KOPT-K1 (cell line): Measurements from ENCODE around the gene CAMKV.

Experiments
- H3K27ac ChIP-seq: fragments of 200-600 bp; sonication (generic); 2 replicates; pipeline ENCODE4 v1.5.1; 2016; ENCODE audit warnings: antibody characterized with exemption, mild to moderate bottlenecking, low read depth, low read length; ENCODE audit not compliant: poor library complexity, severe bottlenecking
- H3K36me3 ChIP-seq: fragments of 200-600 bp; sonication (generic); 2 replicates; pipeline ENCODE4 v1.5.1; 2017; ENCODE audit warnings: antibody characterized with exemption, mild to moderate bottlenecking, low read length, moderate library complexity; ENCODE audit not compliant: insufficient read depth
- H3K9me3 ChIP-seq: fragments of 200-600 bp; sonication (generic); 2 replicates; pipeline ENCODE4 v1.5.1; 2017; ENCODE audit warnings: antibody characterized with exemption, low read length, mild to moderate bottlenecking; ENCODE audit not compliant: insufficient read depth, poor library complexity, severe bottlenecking

CAMKV gene

DNA sequence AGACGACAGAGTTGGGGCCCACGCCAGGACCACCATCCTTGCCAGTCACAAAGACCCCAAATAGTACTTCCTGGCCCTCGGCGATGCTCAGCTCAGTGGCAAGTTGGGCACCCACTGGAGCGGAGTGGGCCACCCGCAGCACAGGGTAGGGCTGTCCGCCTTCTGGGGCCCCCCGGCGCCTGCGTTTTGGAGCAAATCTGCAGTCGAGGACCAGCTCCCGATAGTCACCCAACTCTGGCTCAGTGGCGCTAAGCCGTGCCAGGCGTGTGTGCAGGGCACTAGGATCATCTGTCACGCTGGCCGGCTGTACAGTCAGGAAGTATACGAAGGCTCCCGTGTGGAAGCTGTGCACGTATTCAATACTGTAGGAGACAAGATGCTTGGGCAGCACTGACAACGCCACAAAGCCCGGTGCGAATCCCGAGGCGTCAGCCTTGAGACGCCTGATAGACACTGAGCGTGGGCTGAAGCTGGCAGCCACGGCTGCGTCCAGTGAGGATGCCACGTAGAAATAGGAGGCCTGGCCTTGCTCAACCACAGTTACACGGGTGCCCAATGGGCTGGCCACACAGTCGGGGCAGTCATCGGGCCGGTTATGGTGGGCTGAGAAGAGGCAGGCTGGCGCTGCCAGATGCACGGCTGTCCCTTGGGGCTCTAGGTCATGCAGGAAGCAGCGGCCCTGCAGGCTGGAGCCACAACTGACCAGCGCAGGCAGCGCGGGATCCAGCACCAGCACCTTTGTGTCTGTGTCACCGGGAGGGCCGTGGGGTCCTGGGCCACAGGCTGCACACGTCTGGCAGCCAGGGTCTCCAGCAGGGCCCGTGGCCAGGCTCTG lies 33.0 kb upstream of the CAMKV start:
- H3K9me3 ChIP-seq: no peaks in the 10 kb centered on the region
- H3K36me3 ChIP-seq: no peaks in the 10 kb centered on the region; the same call in 1 of the 2 replicates
- peak overlapping the region; percentile 29 for H3K27ac ChIP-seq

DNA sequence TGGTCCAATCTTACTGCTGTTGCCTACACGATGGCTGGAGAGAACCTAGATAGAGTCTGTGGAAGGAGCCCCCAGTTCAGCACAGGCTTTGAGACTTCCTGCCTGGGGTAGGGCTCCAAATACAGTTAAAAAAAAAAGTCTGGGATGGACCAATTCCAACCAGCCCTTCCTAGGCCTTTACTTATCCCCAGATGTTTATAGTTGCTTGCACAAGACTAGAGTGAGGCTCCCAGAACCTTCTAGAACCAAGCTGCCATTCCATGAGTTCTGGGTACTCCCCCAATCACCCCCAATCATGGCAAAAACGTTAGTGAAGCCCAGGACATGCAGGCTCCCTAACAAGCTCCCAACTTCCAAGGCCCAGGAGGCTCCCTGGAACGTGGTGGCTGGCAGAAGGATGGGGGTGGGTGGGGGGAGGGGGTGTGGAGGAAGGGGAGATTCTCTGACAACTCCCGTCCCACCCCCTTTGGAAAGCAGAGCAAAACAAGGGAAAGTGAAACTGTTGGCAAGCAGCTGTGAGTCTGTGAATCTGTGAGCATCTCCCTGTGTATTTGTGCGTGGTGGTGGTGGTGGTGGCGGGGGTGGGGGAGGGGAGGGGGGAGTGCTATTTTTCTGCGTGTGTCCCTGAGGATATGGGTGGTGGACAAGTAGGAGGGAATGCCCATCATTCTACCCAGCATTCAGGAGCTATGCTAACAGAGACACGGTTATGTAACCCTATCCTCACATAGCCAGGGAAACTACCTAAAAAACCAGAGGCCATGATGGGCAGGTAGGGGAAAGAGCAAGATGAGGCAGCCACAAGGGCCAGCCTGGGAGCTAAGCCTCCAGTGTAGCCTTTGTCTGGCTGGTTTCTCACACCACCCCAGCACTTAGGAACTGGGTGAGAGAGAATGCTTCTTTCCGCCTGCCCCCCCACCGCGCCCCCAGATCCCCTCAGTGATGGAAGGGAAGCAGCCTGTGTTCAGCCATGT lies 31.9 kb upstream of the CAMKV start:
- peak overlapping the region; percentile 32 for H3K27ac ChIP-seq
- no peaks in the 10 kb centered on the region for H3K36me3 ChIP-seq
- H3K9me3 ChIP-seq: no peaks in the 10 kb centered on the region

DNA sequence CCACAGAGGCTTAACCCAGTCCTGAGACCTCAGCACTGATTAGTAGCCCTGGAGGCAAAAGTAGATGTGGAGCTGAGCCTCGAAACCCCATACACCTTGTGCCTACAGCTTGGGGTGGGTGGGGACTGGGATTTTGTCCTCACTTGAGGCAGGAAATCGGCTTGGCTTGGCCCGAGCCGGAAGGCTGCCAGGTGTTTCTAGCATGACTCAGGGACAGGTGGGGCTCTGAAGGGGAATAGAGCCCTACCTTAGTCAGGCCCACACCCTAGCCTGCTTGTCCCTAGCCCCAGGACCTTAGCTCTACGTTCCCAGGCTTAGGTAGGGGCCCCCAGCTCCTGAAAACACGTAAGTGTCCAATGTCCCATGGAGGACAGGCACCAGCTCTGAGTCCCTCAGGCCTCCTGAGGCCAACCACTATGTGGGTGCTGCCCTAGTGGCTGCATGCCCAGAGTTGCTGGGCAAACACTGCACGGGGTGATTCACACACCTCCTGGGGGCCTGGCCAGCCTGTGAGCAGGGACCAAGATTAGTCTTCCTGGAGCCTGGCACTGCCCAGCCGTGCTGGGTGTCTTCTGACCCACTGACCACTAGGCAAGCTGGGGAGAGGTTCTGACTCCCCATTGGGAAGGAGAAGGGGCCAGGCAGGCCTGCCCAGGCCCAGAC lies 30.9 kb upstream of the CAMKV start:
- H3K36me3 ChIP-seq: no peaks in the 10 kb centered on the region
- no peaks in the 10 kb centered on the region for H3K9me3 ChIP-seq
- no peak overlapping the region for H3K27ac ChIP-seq

DNA sequence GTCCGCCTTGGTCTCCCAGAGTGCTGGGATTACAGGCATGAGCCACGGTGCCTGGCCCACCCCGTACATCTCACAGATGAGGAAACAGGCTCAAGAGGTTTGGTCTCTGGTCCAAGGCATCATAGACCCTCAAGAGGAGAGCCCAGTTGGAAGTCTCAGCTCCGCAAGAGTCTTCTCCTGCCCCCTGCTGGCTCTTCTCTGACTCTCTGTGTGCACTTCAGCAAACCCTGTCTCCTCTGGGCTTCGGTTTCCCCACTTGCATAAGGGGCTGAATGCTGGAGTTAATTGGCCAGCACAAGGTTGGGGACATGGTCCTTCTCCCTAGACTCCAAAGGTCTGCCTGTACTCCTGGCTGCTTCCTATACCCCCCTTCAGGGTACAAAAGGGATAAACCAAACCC lies 30.1 kb upstream of the CAMKV start:
- no peaks in the 10 kb centered on the region for H3K36me3 ChIP-seq
- H3K27ac ChIP-seq: no peak overlapping the region
- no peaks in the 10 kb centered on the region for H3K9me3 ChIP-seq

DNA sequence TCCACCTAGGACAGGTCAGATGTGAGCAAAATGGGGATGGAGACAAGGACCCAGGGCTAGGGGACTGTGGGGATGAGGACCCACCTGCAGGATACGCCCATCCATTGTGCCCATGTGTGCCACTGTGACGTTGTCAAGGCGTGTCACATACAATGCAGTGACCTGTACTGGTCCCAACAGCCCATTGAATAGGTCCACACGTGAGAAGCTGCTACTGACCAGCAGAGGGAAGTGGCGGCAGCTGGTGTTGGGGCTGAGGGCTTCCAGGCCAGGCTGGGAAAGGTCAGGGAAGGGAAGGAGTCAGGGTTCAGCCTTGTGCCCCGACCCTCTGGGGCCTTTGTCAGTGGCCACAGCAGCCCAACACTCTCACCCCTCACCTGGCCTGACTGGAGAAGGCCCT lies 29.3 kb upstream of the CAMKV start:
- no peaks in the 10 kb centered on the region for H3K9me3 ChIP-seq
- H3K36me3 ChIP-seq: no peaks in the 10 kb centered on the region
- no peak overlapping the region for H3K27ac ChIP-seq

DNA sequence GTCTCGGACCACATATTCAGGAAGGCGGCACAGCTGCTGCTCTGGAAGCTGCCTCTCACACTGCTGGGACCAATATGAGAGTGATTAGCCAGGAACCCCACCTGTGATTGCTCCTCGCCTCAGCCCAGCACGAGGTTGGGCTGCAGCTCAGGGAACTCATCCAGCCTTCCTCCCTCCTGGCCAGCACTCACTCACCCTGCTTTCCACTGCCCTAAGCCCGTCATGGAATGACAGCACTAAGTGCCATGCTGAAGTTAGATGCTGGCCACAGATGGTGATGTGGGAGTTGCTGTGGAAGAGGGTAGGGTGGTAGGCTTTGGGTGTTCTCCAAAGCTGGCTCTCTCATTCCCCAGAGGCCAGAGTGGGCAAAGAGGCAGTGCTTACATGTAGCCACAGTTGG lies 26.6 kb upstream of the CAMKV start:
- Histone ChIP-seq H3K27ac (no peak overlapping the region), H3K9me3 (no peaks in the 10 kb centered on the region), H3K36me3 (no peaks in the 10 kb centered on the region)

DNA sequence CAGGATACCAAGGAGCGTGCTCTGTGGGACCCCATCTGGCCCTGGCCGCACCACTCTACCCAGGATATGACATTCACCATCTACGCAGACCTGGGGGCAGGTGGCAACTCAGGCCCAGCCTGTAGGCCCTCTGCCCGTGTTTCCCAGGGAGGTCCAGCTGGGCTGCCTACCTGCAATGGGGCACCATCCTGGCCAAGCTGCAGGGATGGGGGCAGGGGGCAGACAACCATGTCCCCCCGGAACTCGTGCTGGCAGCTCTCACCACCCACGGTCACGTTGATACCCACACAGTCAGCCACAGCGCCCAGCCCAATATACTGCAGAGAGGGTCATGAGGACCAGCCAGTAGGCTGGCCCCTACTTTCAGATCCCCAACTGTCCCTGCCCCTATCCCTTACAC lies 26.1 kb upstream of the CAMKV start:
- Histone ChIP-seq H3K27ac (no peak overlapping the region), H3K9me3 (no peaks in the 10 kb centered on the region), H3K36me3 (no peaks in the 10 kb centered on the region)

DNA sequence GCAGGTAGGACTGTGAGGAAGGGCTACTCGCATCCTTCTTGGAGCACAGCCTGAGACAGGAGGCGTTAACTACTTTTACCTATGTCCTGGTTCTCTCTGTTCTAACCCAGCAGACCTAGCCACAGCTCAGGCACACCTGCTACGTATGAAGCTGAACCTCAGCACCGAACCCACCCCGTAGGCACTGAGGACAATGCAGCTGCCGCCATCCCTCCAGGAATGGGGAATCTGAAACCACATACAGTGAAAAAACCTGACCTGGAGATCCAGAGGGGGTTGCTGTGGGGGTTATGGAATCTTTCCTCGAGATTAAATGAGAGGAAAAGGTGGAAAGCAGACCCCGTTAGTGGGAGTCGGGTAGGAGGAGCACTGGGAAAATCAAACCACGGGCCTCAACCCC lies 19.6 kb upstream of the CAMKV start:
- Histone ChIP-seq H3K36me3 (no peaks in the 10 kb centered on the region), H3K27ac (no peak overlapping the region), H3K9me3 (no peaks in the 10 kb centered on the region)

DNA sequence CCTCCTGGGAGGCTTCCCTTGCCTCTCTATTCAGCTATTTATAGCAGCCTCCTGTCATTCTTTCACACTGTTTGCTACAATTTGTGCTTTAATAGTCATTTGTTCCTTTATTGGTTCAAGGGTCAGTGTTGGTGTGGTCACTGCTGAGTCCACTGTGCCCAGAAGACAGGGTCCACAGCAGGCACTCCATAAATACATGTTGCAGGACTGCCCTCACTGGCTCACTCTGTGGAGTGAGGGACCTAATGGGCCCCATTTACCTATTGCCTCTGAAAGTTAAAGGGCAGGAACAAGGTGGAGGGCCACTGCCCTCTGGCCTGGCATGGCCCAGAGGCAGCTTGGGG lies 17.2 kb upstream of the CAMKV start:
- Histone ChIP-seq H3K9me3 (no peaks in the 10 kb centered on the region), H3K27ac (no peak overlapping the region), H3K36me3 (no peaks in the 10 kb centered on the region)

DNA sequence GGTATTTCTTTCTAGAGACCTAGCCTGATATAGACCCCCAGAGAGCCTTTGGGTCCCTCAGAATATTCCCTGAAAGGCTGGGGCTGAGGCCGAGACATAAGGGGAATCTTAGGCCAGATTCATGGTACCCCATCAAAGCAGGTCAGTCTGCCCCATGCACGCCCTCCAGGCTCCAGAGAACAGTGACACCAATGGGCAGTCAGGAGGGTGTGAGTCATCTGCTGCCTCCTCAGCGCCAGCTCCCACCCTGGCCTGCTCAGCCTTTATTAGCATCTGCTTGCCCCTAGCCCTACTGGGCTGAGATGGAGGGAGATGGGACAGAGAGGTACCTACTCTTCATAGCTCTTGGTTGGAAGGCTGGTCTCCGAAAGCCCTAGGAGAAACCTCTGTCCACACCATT lies 14.3 kb upstream of the CAMKV start:
- Histone ChIP-seq H3K27ac (no peak overlapping the region), H3K36me3 (no peaks in the 10 kb centered on the region)

DNA sequence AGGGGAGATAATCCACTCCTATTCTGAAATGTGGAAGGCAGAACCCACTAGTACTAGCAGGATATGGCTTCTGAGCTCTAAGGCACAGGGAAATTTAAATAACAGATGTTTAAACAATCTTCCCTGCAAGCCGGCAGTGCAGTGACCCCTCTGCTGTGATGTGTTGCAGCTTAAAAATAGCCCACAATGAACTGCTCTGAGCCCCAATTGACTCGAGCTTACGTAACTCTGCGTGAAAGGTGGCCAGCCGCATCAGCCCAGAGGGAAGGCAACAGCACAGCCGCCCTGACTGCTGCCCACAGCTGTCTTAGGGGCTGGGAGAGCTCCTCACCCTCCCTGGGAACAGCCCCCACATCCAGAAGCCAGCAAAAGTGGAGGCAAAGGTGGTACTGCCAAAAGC lies 12.5 kb upstream of the CAMKV start:
- Histone ChIP-seq H3K9me3 (no peaks in the 10 kb centered on the region), H3K27ac (no peak overlapping the region), H3K36me3 (no peaks in the 10 kb centered on the region)

More for the DNA sequence above, 14.3 kb upstream of the CAMKV start:
- no peaks in the 10 kb centered on the region for H3K9me3 ChIP-seq

DNA sequence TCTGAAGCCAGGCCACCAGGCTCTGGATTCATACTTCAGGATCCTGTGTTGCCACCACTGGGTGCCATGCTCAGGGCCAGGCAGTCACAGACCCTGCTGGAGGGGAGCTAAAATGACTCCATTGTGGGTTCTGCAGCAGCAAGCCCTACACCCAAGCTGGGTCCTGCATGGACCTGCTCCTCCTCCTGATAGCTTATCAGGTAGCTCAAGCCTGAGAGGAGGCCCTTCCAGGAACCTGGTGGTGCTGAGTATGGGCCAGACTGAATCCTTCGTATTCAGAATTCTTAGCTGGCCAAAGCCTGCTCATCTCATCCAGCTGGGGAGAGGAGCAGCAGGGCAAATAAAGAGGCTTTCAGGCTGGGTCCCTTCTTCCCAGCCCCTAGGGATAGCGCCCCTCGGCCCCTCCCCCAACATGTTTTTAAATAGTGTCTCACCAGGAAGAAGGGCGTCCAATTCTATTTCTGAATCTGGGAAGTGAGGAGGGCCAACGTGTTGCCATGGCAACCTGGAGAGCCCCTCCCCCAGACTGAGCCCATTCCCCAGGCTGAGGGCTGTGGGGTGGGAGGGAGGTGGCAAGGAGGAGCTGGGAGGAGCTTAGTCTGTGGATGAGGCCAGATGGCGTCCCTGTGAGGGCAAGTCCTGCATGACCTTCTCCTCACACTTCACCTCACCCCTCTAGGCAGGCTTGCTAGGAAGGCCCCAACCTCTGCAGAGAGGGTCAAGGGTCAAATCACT lies 11.0 kb upstream of the CAMKV start:
- Histone ChIP-seq H3K36me3 (no peaks in the 10 kb centered on the region), H3K27ac (no peak overlapping the region), H3K9me3 (no peaks in the 10 kb centered on the region)

DNA sequence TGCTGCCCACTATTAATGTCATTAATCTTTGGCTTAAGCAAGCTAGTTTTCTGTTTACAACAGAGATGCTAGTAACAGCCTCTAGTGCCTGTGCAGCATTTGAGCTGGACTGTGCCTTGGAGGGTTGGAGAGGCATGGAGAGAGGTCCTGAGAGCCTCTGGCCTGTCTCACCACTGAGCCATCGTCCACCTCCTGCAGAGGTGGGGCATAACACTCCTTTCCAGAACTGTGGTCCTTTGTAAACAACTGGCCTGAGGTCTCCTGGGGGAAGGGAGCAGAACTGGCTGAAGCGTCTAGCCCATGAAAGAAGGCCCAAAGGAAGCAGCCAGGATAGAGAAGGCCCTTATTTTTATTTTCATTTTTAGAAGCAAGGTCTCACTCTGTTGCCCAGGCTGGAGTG lies 10.0 kb upstream of the CAMKV start:
- Histone ChIP-seq H3K36me3 (no peaks in the 10 kb centered on the region), H3K27ac (no peak overlapping the region)

DNA sequence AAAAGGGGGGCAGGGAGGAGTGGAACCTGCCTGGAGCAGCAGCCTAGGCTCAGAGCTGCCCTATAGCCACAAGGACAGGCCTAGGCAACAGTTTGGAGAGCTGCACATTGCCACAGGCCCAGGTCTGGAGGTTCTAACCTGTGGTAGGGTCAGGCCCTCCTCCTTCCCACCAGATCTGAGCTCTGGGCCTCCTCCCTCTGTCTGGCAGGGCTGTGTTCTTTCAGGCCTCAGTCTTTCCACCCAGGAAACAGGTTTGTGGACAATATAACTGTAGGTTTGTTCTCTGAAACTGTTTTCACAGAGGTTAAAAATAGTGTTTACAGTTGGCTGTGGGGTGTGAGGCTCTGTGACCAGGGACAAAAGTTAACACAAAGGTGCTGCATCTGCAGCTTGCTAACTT lies 9.0 kb upstream of the CAMKV start:
- Histone ChIP-seq H3K27ac (no peak overlapping the region), H3K36me3 (no peaks in the 10 kb centered on the region), H3K9me3 (no peaks in the 10 kb centered on the region)

More for the DNA sequence above, 10.0 kb upstream of the CAMKV start:
- no peaks in the 10 kb centered on the region for H3K9me3 ChIP-seq
